NCI-H128 (cell line): ENCODE results near the gene SPPL3.

Experiments used
- DNase-seq: peaks from one replicate; lab custom pipeline; 2025; ENCODE audit not compliant: unreplicated experiment; lab: John Stamatoyannopoulos, UW

SPPL3 gene

GRCh38 chr12:120725659-120726509, 178.3 kb downstream of the SPPL3 start, which contains the start of gene ACADS:
Gene ACADS, plus strand, starts transcription at chr12:120725826. Its CDS starts 60 bp downstream, at chr12:120725886.
- peak; percentile 75 for DNase-seq

GRCh38 chr12:120725151-120725658, 179.0 kb downstream of the SPPL3 start:
- no peak for DNase-seq

GRCh38 chr12:120724720-120725119, 179.4 kb downstream of the SPPL3 start:
- DNase-seq, result no peak

- DNase-seq, result no peak
These were observed 181.4 kb downstream of the SPPL3 start for GRCh38 chr12:120722784-120723183.

GRCh38 chr12:120721866-120722265, 182.3 kb downstream of the SPPL3 start:
- no peak for DNase-seq

- no peak for DNase-seq
These were observed 183.0 kb downstream of the SPPL3 start for GRCh38 chr12:120720987-120721801.

- DNase-seq, result no peak
These were observed 183.7 kb downstream of the SPPL3 start for GRCh38 chr12:120720234-120720986.

- DNase-seq, result no peak
These were observed 184.5 kb downstream of the SPPL3 start for GRCh38 chr12:120719496-120720233.

- DNase-seq, result no peak
These were observed 185.1 kb downstream of the SPPL3 start for GRCh38 chr12:120719072-120719471.

GRCh38 chr12:120718055-120718454, 186.1 kb downstream of the SPPL3 start:
- no peak for DNase-seq

- DNase-seq, result peak; percentile 30
These were observed 190.2 kb downstream of the SPPL3 start for GRCh38 chr12:120713861-120714482.

- no peak for DNase-seq
These were observed 191.5 kb downstream of the SPPL3 start for GRCh38 chr12:120712610-120713009.
